B cell (primary cell): ENCODE data around the gene ANKS1B.

Experiments used
- CTCF ChIP-seq: fragments of 200-600 bp; IDR thresholded peaks from one replicate; pipeline ENCODE4 v1.8.0; 2022; ENCODE audit warnings: antibody characterized with exemption, mild to moderate bottlenecking
- EZH2 ChIP-seq: IDR thresholded peaks from 2 replicates; pipeline ENCODE4 v1.6.1; 2012; ENCODE audit warnings: borderline replicate concordance, low read depth, mild to moderate bottlenecking, moderate library complexity, low read length; ENCODE audit not compliant: insufficient read depth, poor library complexity, severe bottlenecking

GRCh38 chr12:98758331-98758730 lies 1226.4 kb downstream of the ANKS1B start:
- TF ChIP-seq CTCF (no peak), EZH2 (no peak)
